ENCODE measurements around the gene GSC. TPM values are rescaled to one million over a fixed set of nuclear protein-coding genes. Genes with fewer than 3 reads are reported as not detected.
A peak's percentile ranks its signal among the peaks of the same experiment; 100 is the strongest.
"Not testable (repeated sequence)": the region's sequence is repeated elsewhere in the genome, so short reads cannot be mapped to it uniquely, and the experiment has no call there.

Gene GSC
- total RNA-seq (ENCODE audit: unreplicated experiment), result not detected
- long read RNA-seq, result 0 reads

GRCh38 chr14:94769391-94770250 lies at the start of gene GSC:
Gene GSC, minus strand, starts transcription at chr14:94770113. Its CDS starts 98 bp downstream, at chr14:94770015.
- TF ChIP-seq CTCF (IDR thresholded peaks at IDR 0.05; ENCODE audit: partially characterized antibody, unreplicated experiment), result no peak
- peak within 1 kb of the TSS; percentile 79 for H3K4me3 Mint-ChIP-seq (ENCODE audit: unreplicated experiment)
- peaks cover 57% of the 10 kb centered on the region for H3K27me3 Mint-ChIP-seq (ENCODE audit: unreplicated experiment)
- no peaks in the 10 kb centered on the region for H3K36me3 Mint-ChIP-seq (ENCODE audit: unreplicated experiment)
- peaks cover 11% of the 10 kb centered on the region for H3K9me3 Mint-ChIP-seq (ENCODE audit: unreplicated experiment)
- DNase-seq, result peak; percentile 63
- H3K27ac Mint-ChIP-seq (ENCODE audit: unreplicated experiment), result no peak within 1 kb of the TSS
- peaks cover 17% of the 10 kb centered on the region for H3K4me1 Mint-ChIP-seq (ENCODE audit: low read depth, unreplicated experiment)

- no peak for TF ChIP-seq CTCF (IDR thresholded peaks at IDR 0.05; ENCODE audit: partially characterized antibody, unreplicated experiment)
- Mint-ChIP-seq H3K36me3 (ENCODE audit: unreplicated experiment) (peaks cover 5% of the 10 kb centered on the region), H3K9me3 (ENCODE audit: unreplicated experiment) (peaks cover 5% of the 10 kb centered on the region), H3K27ac (ENCODE audit: unreplicated experiment) (no peak overlapping the region), H3K4me3 (ENCODE audit: unreplicated experiment) (no peak overlapping the region), H3K27me3 (ENCODE audit: unreplicated experiment) (peaks cover under 1% of the 10 kb centered on the region), H3K4me1 (ENCODE audit: low read depth, unreplicated experiment) (no peaks in the 10 kb centered on the region)
- no peak for DNase-seq
These were observed 49.6 kb upstream of the GSC start for GRCh38 chr14:94819531-94819930.

GRCh38 chr14:94816113-94816512 lies 46.2 kb upstream of the GSC start:
- no peak overlapping the region for H3K4me3 Mint-ChIP-seq (ENCODE audit: unreplicated experiment)
- peaks cover 3% of the 10 kb centered on the region for H3K27me3 Mint-ChIP-seq (ENCODE audit: unreplicated experiment)
- no peaks in the 10 kb centered on the region for H3K4me1 Mint-ChIP-seq (ENCODE audit: low read depth, unreplicated experiment)
- H3K9me3 Mint-ChIP-seq (ENCODE audit: unreplicated experiment), result peaks cover 2% of the 10 kb centered on the region
- no peaks in the 10 kb centered on the region for H3K36me3 Mint-ChIP-seq (ENCODE audit: unreplicated experiment)
- H3K27ac Mint-ChIP-seq (ENCODE audit: unreplicated experiment), result no peak overlapping the region
- TF ChIP-seq CTCF (IDR thresholded peaks at IDR 0.05; ENCODE audit: partially characterized antibody, unreplicated experiment), result no peak
- DNase-seq, result no peak

GRCh38 chr14:94805680-94806288 lies 35.9 kb upstream of the GSC start:
- Mint-ChIP-seq H3K36me3 (ENCODE audit: unreplicated experiment) (no peaks in the 10 kb centered on the region), H3K27me3 (ENCODE audit: unreplicated experiment) (no peaks in the 10 kb centered on the region), H3K4me3 (ENCODE audit: unreplicated experiment) (no peak overlapping the region), H3K9me3 (ENCODE audit: unreplicated experiment) (no peaks in the 10 kb centered on the region), H3K4me1 (ENCODE audit: low read depth, unreplicated experiment) (no peaks in the 10 kb centered on the region), H3K27ac (ENCODE audit: unreplicated experiment) (no peak overlapping the region)
- no peak for DNase-seq
- TF ChIP-seq CTCF (IDR thresholded peaks at IDR 0.05; ENCODE audit: partially characterized antibody, unreplicated experiment), result no peak

GRCh38 chr14:94801225-94801624 lies 31.3 kb upstream of the GSC start:
- H3K4me3 Mint-ChIP-seq (ENCODE audit: unreplicated experiment), result no peak overlapping the region
- no peak for TF ChIP-seq CTCF (IDR thresholded peaks at IDR 0.05; ENCODE audit: partially characterized antibody, unreplicated experiment)
- H3K27me3 Mint-ChIP-seq (ENCODE audit: unreplicated experiment), result no peaks in the 10 kb centered on the region
- no peak overlapping the region for H3K27ac Mint-ChIP-seq (ENCODE audit: unreplicated experiment)
- no peaks in the 10 kb centered on the region for H3K36me3 Mint-ChIP-seq (ENCODE audit: unreplicated experiment)
- H3K9me3 Mint-ChIP-seq (ENCODE audit: unreplicated experiment), result no peaks in the 10 kb centered on the region
- no peak for DNase-seq
- no peaks in the 10 kb centered on the region for H3K4me1 Mint-ChIP-seq (ENCODE audit: low read depth, unreplicated experiment)

- H3K9me3 Mint-ChIP-seq (ENCODE audit: unreplicated experiment); H3K27me3 Mint-ChIP-seq (ENCODE audit: unreplicated experiment); H3K27ac Mint-ChIP-seq (ENCODE audit: unreplicated experiment); DNase-seq; H3K36me3 Mint-ChIP-seq (ENCODE audit: unreplicated experiment); H3K4me1 Mint-ChIP-seq (ENCODE audit: low read depth, unreplicated experiment); H3K4me3 Mint-ChIP-seq (ENCODE audit: unreplicated experiment): not testable (repeated sequence)
These were observed 30.9 kb upstream of the GSC start for GRCh38 chr14:94800764-94801163.

All from glutamatergic neuron (in vitro differentiated cells).